Measurements from ENCODE around the gene NCOA1. TPM values are rescaled to one million over a fixed set of nuclear protein-coding genes. Genes with fewer than 3 reads are reported as not detected.

Gene NCOA1
- polyA plus RNA-seq, 1 donor (not counting 4 experiments of a cell fraction or from before 2014, with no cell fraction given): 5.0 TPM

GRCh38 chr2:24723665-24724064 lies 232.6 kb downstream of the NCOA1 start:
- no peak overlapping the region for H3K4me3 ChIP-seq (ENCODE audit: control insufficient read depth in 2 of 3, extremely low read depth in 1 of 3, insufficient read depth in 2 of 3, low read depth in 1 of 3, low read length in 3 of 3)
- no peak for TF ChIP-seq CTCF (optimal IDR thresholded peaks at IDR 0.05 in 1 of 3, IDR thresholded peaks at IDR 0.05 in 1 of 3, conservative IDR thresholded peaks at IDR 0.05 in 1 of 3; ENCODE audit: extremely low read depth in 1 of 3, insufficient read depth in 2 of 3, low read length in 3 of 3)
- TF ChIP-seq EZH2 (IDR thresholded peaks at IDR 0.05; ENCODE audit: low read length): no peak
- H3K4me2 ChIP-seq (ENCODE audit: control insufficient read depth, extremely low read depth, insufficient read depth, low read depth, low read length): no peak overlapping the region
- FAIRE-seq (no peak), DNase-seq (ENCODE audit: low read depth, low spot score) (no peak)
- H3K27ac ChIP-seq (ENCODE audit: control insufficient read depth, insufficient read depth, low read length): no peak overlapping the region
- H2AFZ ChIP-seq (ENCODE audit: control insufficient read depth, low read length): no peak overlapping the region
- no peaks in the 10 kb centered on the region for H4K20me1 ChIP-seq (ENCODE audit: control insufficient read depth, extremely low read depth, insufficient read depth, low read length)
- H3K9me1 ChIP-seq (ENCODE audit: control insufficient read depth, extremely low read depth, insufficient read depth, low read length): no peaks in the 10 kb centered on the region
- no peak overlapping the region for H3K9ac ChIP-seq (ENCODE audit: control insufficient read depth, extremely low read depth, insufficient read depth, low read length)
- H3K4me1 ChIP-seq (ENCODE audit: control insufficient read depth, extremely low read depth, insufficient read depth, low read length): no peaks in the 10 kb centered on the region
- dilution Hi-C loops (cut with MboI; ENCODE audit: extremely low pct_ligation_motif_present, low sequenced_read_pairs): no loop called here
- H3K36me3 ChIP-seq (ENCODE audit: control insufficient read depth in 2 of 2, extremely low read depth in 1 of 2, insufficient read depth in 2 of 2, low read length in 2 of 2): no peaks in the 10 kb centered on the region
- no peaks in the 10 kb centered on the region for H3K79me2 ChIP-seq (ENCODE audit: control insufficient read depth, insufficient read depth, low read length)
- no peaks in the 10 kb centered on the region for H3K9me3 ChIP-seq (ENCODE audit: control insufficient read depth, low read depth, low read length)
- no peaks in the 10 kb centered on the region for H3K27me3 ChIP-seq (ENCODE audit: control insufficient read depth, extremely low read depth, insufficient read depth, low read length)

- Histone ChIP-seq H3K9ac (ENCODE audit: control insufficient read depth, extremely low read depth, insufficient read depth, low read length) (no peak overlapping the region), H3K79me2 (ENCODE audit: control insufficient read depth, insufficient read depth, low read length) (no peaks in the 10 kb centered on the region), H3K27ac (ENCODE audit: control insufficient read depth, insufficient read depth, low read length) (no peak overlapping the region), H3K4me1 (ENCODE audit: control insufficient read depth, extremely low read depth, insufficient read depth, low read length) (no peaks in the 10 kb centered on the region), H3K36me3 (ENCODE audit: control insufficient read depth in 2 of 2, extremely low read depth in 1 of 2, insufficient read depth in 2 of 2, low read length in 2 of 2) (no peaks in the 10 kb centered on the region), H2AFZ (ENCODE audit: control insufficient read depth, low read length) (no peak overlapping the region), H3K27me3 (ENCODE audit: control insufficient read depth, extremely low read depth, insufficient read depth, low read length) (no peaks in the 10 kb centered on the region), H3K4me2 (ENCODE audit: control insufficient read depth, extremely low read depth, insufficient read depth, low read depth, low read length) (no peak overlapping the region), H3K4me3 (ENCODE audit: control insufficient read depth in 2 of 3, extremely low read depth in 1 of 3, insufficient read depth in 2 of 3, low read depth in 1 of 3, low read length in 3 of 3) (no peak overlapping the region), H3K9me1 (ENCODE audit: control insufficient read depth, extremely low read depth, insufficient read depth, low read length) (no peaks in the 10 kb centered on the region), H4K20me1 (ENCODE audit: control insufficient read depth, extremely low read depth, insufficient read depth, low read length) (no peaks in the 10 kb centered on the region), H3K9me3 (ENCODE audit: control insufficient read depth, low read depth, low read length) (no peaks in the 10 kb centered on the region)
- TF ChIP-seq EZH2 (IDR thresholded peaks at IDR 0.05; ENCODE audit: low read length): no peak
- no peak for TF ChIP-seq CTCF (optimal IDR thresholded peaks at IDR 0.05 in 1 of 3, IDR thresholded peaks at IDR 0.05 in 1 of 3, conservative IDR thresholded peaks at IDR 0.05 in 1 of 3; ENCODE audit: extremely low read depth in 1 of 3, insufficient read depth in 2 of 3, low read length in 3 of 3)
- DNase-seq (ENCODE audit: low read depth, low spot score): no peak
- no peak for FAIRE-seq
- dilution Hi-C loops (cut with MboI; ENCODE audit: extremely low pct_ligation_motif_present, low sequenced_read_pairs): no loop called here
These were observed 233.2 kb downstream of the NCOA1 start for GRCh38 chr2:24724111-24724775.

All from keratinocyte (primary cell).